CD14-positive monocyte (primary cell): ENCODE data around the gene TTC23. TPM values are rescaled to one million over a fixed set of nuclear protein-coding genes. Genes with fewer than 3 reads are reported as not detected.

ENCODE experiments used
- DNase-seq, 3 donors: peaks; one replicate each; pipeline ENCODE4 v3.0.0-alpha.2; 2011 to 2022
- H2AFZ ChIP-seq: 2 replicates; pipeline ENCODE4 v1.6.0; 2012; ENCODE audit warnings: mild to moderate bottlenecking, low read depth, low read length, inconsistent platforms; ENCODE audit not compliant: insufficient read depth, poor library complexity, severe bottlenecking
- H3K27ac ChIP-seq, 2 donors: 1 replicate in 1 of 2; 2 replicates in 1 of 2; pipeline ENCODE4 v1.5.1; 2012 to 2013; ENCODE audit warnings: low read length in 2 of 2, control low read depth in 1 of 2, inconsistent platforms in 1 of 2, low read depth in 1 of 2, mild to moderate bottlenecking in 1 of 2
- H3K27me3 ChIP-seq, 2 donors: one replicate each; pipeline versions ENCODE4 v1.6.0 to v1.6.1; 2011 to 2013; ENCODE audit warnings: low read length in 2 of 2; ENCODE audit not compliant: control insufficient read depth in 2 of 2, insufficient read depth in 2 of 2
- H3K36me3 ChIP-seq, 2 donors: replicated peaks in 1 of 2; 1 replicate in 1 of 2; 2 replicates in 1 of 2; pipeline versions ENCODE4 v1.5.1 to v1.6.1; 2012 to 2013; ENCODE audit warnings: low read length in 2 of 2, control low read depth in 1 of 2, inconsistent platforms in 1 of 2, mild to moderate bottlenecking in 1 of 2; ENCODE audit not compliant: insufficient read depth in 2 of 2, control insufficient read depth in 1 of 2
- H3K4me1 ChIP-seq, 2 donors: 1 replicate in 1 of 2; 2 replicates in 1 of 2; pipeline versions ENCODE4 v1.5.1 to v1.6.1; 2012 to 2013; ENCODE audit warnings: low read length in 2 of 2, control low read depth in 1 of 2, inconsistent platforms in 1 of 2, mild to moderate bottlenecking in 1 of 2, moderate library complexity in 1 of 2; ENCODE audit not compliant: insufficient read depth in 2 of 2, control insufficient read depth in 1 of 2
- H3K4me2 ChIP-seq: replicated peaks from 2 replicates; pipeline ENCODE3; 2012; ENCODE audit warnings: low read length, moderate library complexity, mild to moderate bottlenecking; ENCODE audit not compliant: poor library complexity, severe bottlenecking; ENCODE audit errors: extremely low read depth
- H3K4me3 ChIP-seq, 3 experiments: fragments of 200-600 bp in 1 of 3; sonication (generic) in 1 of 3; replicated peaks in 1 of 3; 1 replicate in 2 of 3; 2 replicates in 1 of 3; pipeline ENCODE4 v1.5.1; 2011 to 2013; ENCODE audit warnings: low read length in 3 of 3, mild to moderate bottlenecking in 3 of 3, control low read depth in 2 of 3, low read depth in 2 of 3, inconsistent platforms in 1 of 3, moderate library complexity in 1 of 3
- H3K79me2 ChIP-seq: 2 replicates; pipeline ENCODE4 v1.6.0; 2012; ENCODE audit warnings: mild to moderate bottlenecking, control low read depth, inconsistent platforms, low read length, moderate library complexity; ENCODE audit not compliant: insufficient read depth
- H3K9ac ChIP-seq: 2 replicates; pipeline ENCODE4 v1.6.0; 2017; ENCODE audit warnings: low read length, mild to moderate bottlenecking; ENCODE audit not compliant: insufficient read depth, poor library complexity, severe bottlenecking
- H3K9me3 ChIP-seq, 2 donors: replicated peaks in 1 of 2; 1 replicate in 1 of 2; 2 replicates in 1 of 2; pipeline versions ENCODE4 v1.5.1 to v1.6.1; 2012 to 2013; ENCODE audit warnings: low read length in 2 of 2, control low read depth in 1 of 2; ENCODE audit not compliant: control insufficient read depth in 1 of 2, insufficient read depth in 1 of 2
- H4K20me1 ChIP-seq: 2 replicates; pipeline ENCODE4 v1.6.0; 2012; ENCODE audit warnings: mild to moderate bottlenecking, low read length, control low read depth, moderate library complexity; ENCODE audit not compliant: insufficient read depth
- H3K27ac Mint-ChIP-seq, 7 donors: one replicate each; pipeline ENCODE4 v1.8.0; 2020; ENCODE audit warnings: mild to moderate bottlenecking in 7 of 7, mixed read lengths in 7 of 7, moderate library complexity in 6 of 7, inconsistent platforms in 2 of 7
- H3K27me3 Mint-ChIP-seq, 3 donors: one replicate each; pipeline ENCODE4 v1.8.0; 2021 to 2022; ENCODE audit warnings: low read depth in 3 of 3, mild to moderate bottlenecking in 3 of 3, mixed read lengths in 3 of 3, moderate library complexity in 3 of 3, inconsistent platforms in 1 of 3
- H3K36me3 Mint-ChIP-seq, 2 donors: one replicate each; pipeline ENCODE4 v1.8.0; 2020; ENCODE audit warnings: mixed read lengths in 2 of 2, inconsistent platforms in 1 of 2, mild to moderate bottlenecking in 1 of 2
- H3K4me1 Mint-ChIP-seq: one replicate; pipeline ENCODE4 v1.8.0; 2020; ENCODE audit warnings: mild to moderate bottlenecking, mixed read lengths
- H3K4me3 Mint-ChIP-seq, 2 donors: one replicate each; pipeline ENCODE4 v1.8.0; 2020; ENCODE audit warnings: mild to moderate bottlenecking in 2 of 2, mixed read lengths in 2 of 2, moderate library complexity in 1 of 2
- H3K9me3 Mint-ChIP-seq, 7 donors: one replicate each; pipeline ENCODE4 v1.8.0; 2020 to 2022; ENCODE audit warnings: mixed read lengths in 7 of 7, mild to moderate bottlenecking in 6 of 7, moderate library complexity in 6 of 7, inconsistent platforms in 2 of 7
- WGBS: methylation state at CpG from one replicate; pipeline ENCODE4 v1.1.5; 2013; ENCODE audit warnings: missing lambda C conversion rate; ENCODE audit not compliant: insufficient coverage; 5-methylcytosine and 5-hydroxymethylcytosine counted together
- intact Hi-C, 2 donors: fragments of 100-400 bp; cut with micrococcal nuclease; formaldehyde crosslinking; loops; one replicate each; pipeline versions ENCODE4 v1.15.0 to v1.15.1; 2023
- polyA plus RNA-seq, 3 donors: library from polyadenylated mRNA; depleted of rRNA in 1 of 3; unstranded in 2 of 3; stranded (reverse) in 1 of 3; fragments of 300-500 nt in 2 of 3; fragments of >200 nt in 1 of 3; fragmentation: Illumina TruSeq in 2 of 3; gene quantifications; 1 replicate in 2 of 3; 2 replicates in 1 of 3; pipeline ENCODE4 v1.2.3, GENCODE V29; 2012 to 2021
- TF ChIP-seq, protein P1 (sequence below): fragments of 200-600 bp; IDR thresholded peaks from one replicate; pipeline ENCODE4 v1.8.0; 2022; ENCODE audit warnings: antibody characterized with exemption, mild to moderate bottlenecking

Gene TTC23
- polyA plus RNA-seq, 3 donors = 0.51 to 0.55 TPM; not detected in 1

DNA sequence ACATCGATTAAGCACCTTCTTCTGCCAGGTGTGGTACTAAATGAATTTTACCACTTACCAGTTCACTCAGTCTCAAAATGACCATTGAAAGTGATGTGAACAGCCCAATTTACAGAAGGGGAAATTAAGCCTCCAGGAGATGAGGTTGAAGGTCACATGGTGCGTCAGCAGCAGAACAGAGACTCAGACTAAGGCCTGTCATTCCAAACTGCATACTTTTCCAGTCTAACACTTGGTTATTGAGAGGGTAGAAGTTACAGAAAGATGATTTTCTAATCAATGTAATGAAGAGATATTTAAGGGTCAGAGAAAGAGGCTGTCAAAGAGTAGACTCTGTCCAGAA is 68.4 kb downstream of the TTC23 start:
- Histone ChIP-seq H2AFZ (no peak overlapping the region), H3K27me3 (no peaks in the 10 kb centered on the region), H3K36me3 (no peaks in the 10 kb centered on the region), H3K79me2 (no peaks in the 10 kb centered on the region), H3K27ac (no peak overlapping the region), H3K9me3 (no peaks in the 10 kb centered on the region), H3K4me1 (no peaks in the 10 kb centered on the region), H3K4me3 (no peak overlapping the region), H3K4me2 (no peak overlapping the region), H4K20me1 (no peaks in the 10 kb centered on the region), H3K9ac (no peak overlapping the region)
- DNase-seq = no peak
- Mint-ChIP-seq H3K9me3 (no peaks in the 10 kb centered on the region), H3K27me3 (peaks cover 0 to 3% (median 0%) of the 10 kb centered on the region in 3 donors), H3K27ac (no peak overlapping the region), H3K4me3 (no peak overlapping the region), H3K36me3 (no peaks in the 10 kb centered on the region), H3K4me1 (peaks cover 7% of the 10 kb centered on the region)
- TF ChIP-seq, protein P1, sequence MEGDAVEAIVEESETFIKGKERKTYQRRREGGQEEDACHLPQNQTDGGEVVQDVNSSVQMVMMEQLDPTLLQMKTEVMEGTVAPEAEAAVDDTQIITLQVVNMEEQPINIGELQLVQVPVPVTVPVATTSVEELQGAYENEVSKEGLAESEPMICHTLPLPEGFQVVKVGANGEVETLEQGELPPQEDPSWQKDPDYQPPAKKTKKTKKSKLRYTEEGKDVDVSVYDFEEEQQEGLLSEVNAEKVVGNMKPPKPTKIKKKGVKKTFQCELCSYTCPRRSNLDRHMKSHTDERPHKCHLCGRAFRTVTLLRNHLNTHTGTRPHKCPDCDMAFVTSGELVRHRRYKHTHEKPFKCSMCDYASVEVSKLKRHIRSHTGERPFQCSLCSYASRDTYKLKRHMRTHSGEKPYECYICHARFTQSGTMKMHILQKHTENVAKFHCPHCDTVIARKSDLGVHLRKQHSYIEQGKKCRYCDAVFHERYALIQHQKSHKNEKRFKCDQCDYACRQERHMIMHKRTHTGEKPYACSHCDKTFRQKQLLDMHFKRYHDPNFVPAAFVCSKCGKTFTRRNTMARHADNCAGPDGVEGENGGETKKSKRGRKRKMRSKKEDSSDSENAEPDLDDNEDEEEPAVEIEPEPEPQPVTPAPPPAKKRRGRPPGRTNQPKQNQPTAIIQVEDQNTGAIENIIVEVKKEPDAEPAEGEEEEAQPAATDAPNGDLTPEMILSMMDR = no peak
- intact Hi-C loops = no loop called here
- no CpG with 5 or more reads among the region's 2 CpGs for WGBS

DNA sequence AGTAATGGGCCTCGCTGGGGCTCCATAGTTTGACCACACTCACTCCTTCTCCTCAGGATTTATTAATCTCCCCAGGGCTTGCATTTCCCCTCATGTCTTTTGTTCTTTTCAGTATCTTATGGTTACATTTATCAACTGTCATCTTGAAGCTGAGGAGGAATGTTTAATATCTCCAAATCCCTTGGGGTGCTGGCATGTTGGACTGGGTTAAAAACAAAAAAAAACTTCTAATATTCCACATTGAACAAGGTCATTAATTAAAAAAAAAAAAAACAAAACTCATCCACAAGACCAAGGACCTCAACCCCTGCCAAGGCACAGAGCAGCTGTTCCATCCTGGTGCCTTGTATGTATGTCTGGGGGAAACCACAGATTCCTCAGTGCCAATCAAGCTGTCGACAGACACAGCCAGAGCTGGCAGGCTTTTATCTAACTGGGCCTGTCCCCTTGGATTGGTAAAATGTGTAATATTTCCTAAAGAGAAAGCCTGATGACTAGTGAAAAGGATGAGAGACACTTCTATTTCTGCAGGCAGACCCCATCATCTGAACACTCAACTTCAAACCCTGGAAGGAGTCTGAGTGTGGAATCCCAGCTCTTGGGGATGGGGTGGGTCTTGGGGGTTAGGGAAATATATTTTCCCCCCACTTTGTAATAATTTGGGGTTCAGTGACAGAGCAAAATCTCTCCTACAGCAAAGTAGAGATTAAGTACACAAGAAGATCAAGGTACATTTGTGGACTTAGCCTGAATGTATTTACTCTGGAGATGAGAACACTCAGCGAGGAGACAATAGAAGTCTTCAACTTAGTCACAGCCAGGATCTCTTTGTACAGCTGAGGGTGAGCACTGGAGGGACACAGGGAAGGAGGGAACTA is 69.1 kb downstream of the TTC23 start:
- TF ChIP-seq, protein P1 = no peak
- H3K9me3 Mint-ChIP-seq = no peaks in the 10 kb centered on the region
- no peak for DNase-seq
- Histone ChIP-seq H2AFZ (no peak overlapping the region), H3K27ac (no peak overlapping the region), H3K4me3 (no peak overlapping the region), H3K4me1 (no peaks in the 10 kb centered on the region), H4K20me1 (no peaks in the 10 kb centered on the region), H3K79me2 (no peaks in the 10 kb centered on the region), H3K36me3 (no peaks in the 10 kb centered on the region), H3K27me3 (no peaks in the 10 kb centered on the region), H3K9me3 (no peaks in the 10 kb centered on the region), H3K4me2 (no peak overlapping the region), H3K9ac (no peak overlapping the region)
- 83% methylated on average over 2 of the region's 3 CpGs for WGBS
- H3K4me3 Mint-ChIP-seq = no peak overlapping the region
- H3K36me3 Mint-ChIP-seq = no peaks in the 10 kb centered on the region
- intact Hi-C loops = no loop called here
- H3K4me1 Mint-ChIP-seq = peaks cover 7% of the 10 kb centered on the region
- peaks cover 0 to 3% (median 0%) of the 10 kb centered on the region in 3 donors for H3K27me3 Mint-ChIP-seq
- no peak overlapping the region for H3K27ac Mint-ChIP-seq
